A673 (cell line): ENCODE data around the gene CMTM6. TPM values are rescaled to one million over a fixed set of nuclear protein-coding genes. Genes with fewer than 3 reads are reported as not detected.

Experiments
- BruUV-seq: library from RNA; stranded (reverse); fragments of 400-500 nt; replicated peaks from 2 replicates; lab custom pipeline; 2021; lab: Mats Ljungman, UMichigan
- CTCF ChIA-PET: fragments of 300-600 bp; sonication (Branson Sonifier 250); formaldehyde crosslinking; loops from one replicate; lab custom pipeline; 2022; ENCODE audit warnings: antibody characterized with exemption; lab: Charles Lee
- POLR2A ChIA-PET: fragments of 300-600 bp; sonication (Branson Sonifier 250); formaldehyde crosslinking; loops from one replicate; lab custom pipeline; 2022; ENCODE audit warnings: antibody characterized with exemption; ENCODE audit not compliant: low non-redundant PET; lab: Charles Lee
- DNase-seq: peaks from one replicate; pipeline ENCODE4 v3.0.0-alpha.2; 2015; ENCODE audit warnings: low spot score
- H3K27ac ChIP-seq: fragments of 200-600 bp; sonication (generic); 2 replicates; pipeline ENCODE4 v1.5.1; 2016; ENCODE audit warnings: mixed run types, low read depth, mild to moderate bottlenecking, mixed read lengths, antibody characterized with exemption, low read length; ENCODE audit not compliant: poor library complexity, severe bottlenecking
- H3K27me3 ChIP-seq: fragments of 200-600 bp; sonication (generic); replicated peaks from 2 replicates; pipeline ENCODE4 v1.6.1; 2017; ENCODE audit warnings: mixed run types, low read depth, mild to moderate bottlenecking, mixed read lengths, antibody characterized with exemption, low read length; ENCODE audit not compliant: insufficient read depth, poor library complexity
- H3K36me3 ChIP-seq: fragments of 200-600 bp; sonication (generic); 2 replicates; pipeline ENCODE4 v1.6.1; 2016; ENCODE audit warnings: mixed run types, mild to moderate bottlenecking, mixed read lengths, antibody characterized with exemption, low read length; ENCODE audit not compliant: insufficient read depth, poor library complexity, severe bottlenecking
- H3K4me1 ChIP-seq: fragments of 200-600 bp; sonication (generic); 2 replicates; pipeline ENCODE4 v1.6.1; 2017; ENCODE audit warnings: mixed run types, mild to moderate bottlenecking, mixed read lengths, antibody characterized with exemption, low read length; ENCODE audit not compliant: insufficient read depth, poor library complexity, severe bottlenecking
- H3K4me3 ChIP-seq: fragments of 200-600 bp; sonication (generic); 2 replicates; pipeline ENCODE4 v1.5.1; 2016; ENCODE audit warnings: low read depth, mixed run types, mild to moderate bottlenecking, mixed read lengths, low read length; ENCODE audit not compliant: poor library complexity, severe bottlenecking
- H3K9me3 ChIP-seq: fragments of 200-600 bp; sonication (generic); 2 replicates; pipeline ENCODE4 v1.6.1; 2016; ENCODE audit warnings: mixed run types, low read depth, mild to moderate bottlenecking, mixed read lengths, antibody characterized with exemption, low read length; ENCODE audit not compliant: poor library complexity, severe bottlenecking
- CTCF ChIP-seq: fragments of 300-800, 200-600 bp; sonication (generic); conservative IDR thresholded peaks from 2 replicates; pipeline ENCODE4 v1.5.1; 2017; ENCODE audit warnings: low read depth, mild to moderate bottlenecking, antibody characterized with exemption, low read length, moderate library complexity, mixed read lengths
- EZH2 ChIP-seq: fragments of 200-600 bp; sonication (generic); IDR thresholded peaks from 2 replicates; pipeline ENCODE4 v1.6.1; 2017; ENCODE audit warnings: borderline replicate concordance, low read depth, mild to moderate bottlenecking, mixed read lengths, antibody characterized with exemption, low read length; ENCODE audit not compliant: poor library complexity, severe bottlenecking
- intact Hi-C: fragments of 100-400 bp; cut with micrococcal nuclease; formaldehyde crosslinking; loops from one replicate; pipeline ENCODE4 v1.10.0; 2022; ENCODE audit not compliant: unreplicated experiment
- total RNA-seq: library from RNA; stranded (reverse); gene quantifications from 2 replicates; pipeline ENCODE4 v1.2.3, GENCODE V29; 2021

Gene CMTM6
- total RNA-seq, 1 experiment from 2014 or later = 32.3 TPM

DNA sequence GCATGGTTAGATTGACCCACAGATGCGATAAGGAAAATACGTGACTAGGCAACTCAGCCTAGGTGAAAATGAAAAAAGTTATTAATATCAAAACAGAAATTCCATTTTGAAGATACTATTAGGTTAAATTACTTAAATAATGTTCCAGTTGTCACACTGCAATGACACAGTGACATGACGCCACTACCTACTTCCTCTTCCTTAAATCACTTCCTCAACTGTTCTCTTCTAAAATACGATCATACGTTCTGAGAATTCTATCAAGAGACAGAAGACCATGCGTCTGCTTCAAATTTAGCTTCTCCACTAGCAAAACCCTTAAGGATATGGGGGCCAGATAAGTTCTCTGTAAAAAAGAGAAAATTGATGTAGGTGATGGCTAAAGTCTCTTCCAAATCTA, 18.2 kb downstream of the CMTM6 start:
- H3K27ac ChIP-seq = no peak overlapping the region
- no peak for DNase-seq
- no peaks in the 10 kb centered on the region for H3K36me3 ChIP-seq
- TF ChIP-seq EZH2 (no peak), CTCF (no peak)
- ChIA-PET POLR2A (no interaction called here), CTCF (no interaction called here)
- no peaks in the 10 kb centered on the region for H3K27me3 ChIP-seq
- H3K4me1 ChIP-seq = no peaks in the 10 kb centered on the region
- no TSS peak for BruUV-seq
- no peak overlapping the region for H3K4me3 ChIP-seq
- no peaks in the 10 kb centered on the region for H3K9me3 ChIP-seq
- intact Hi-C loops = no loop called here

DNA sequence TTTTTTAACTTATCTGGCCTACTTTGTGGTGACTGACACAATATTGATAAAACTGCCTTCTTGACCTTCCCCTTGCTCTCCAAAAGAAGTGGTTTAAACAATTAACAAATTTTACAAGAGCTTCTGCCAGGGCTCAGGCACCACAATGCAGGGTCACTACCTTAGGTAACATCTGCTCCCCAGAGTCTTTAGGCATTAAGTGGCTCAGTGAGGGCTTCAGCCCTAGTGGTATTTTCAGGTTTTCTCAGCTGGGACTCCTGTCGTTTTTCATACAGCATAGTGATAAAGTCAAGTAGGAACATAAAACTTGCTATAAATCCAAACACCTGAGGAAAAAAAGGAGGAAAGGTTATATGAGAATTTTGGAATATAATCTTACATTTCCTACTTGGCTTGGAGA, 18.9 kb downstream of the CMTM6 start:
- intact Hi-C loops = no loop called here
- H3K4me3 ChIP-seq = no peak overlapping the region
- H3K9me3 ChIP-seq = no peaks in the 10 kb centered on the region
- H3K4me1 ChIP-seq = no peaks in the 10 kb centered on the region
- POLR2A ChIA-PET = interaction anchor here (0.6 kb wide), 1 partner anchor 330 kb away, joined by 3 read pairs; no protein-coding TSS in a partner anchor
- DNase-seq = no peak
- H3K27ac ChIP-seq = no peak overlapping the region
- H3K36me3 ChIP-seq = no peaks in the 10 kb centered on the region
- H3K27me3 ChIP-seq = no peaks in the 10 kb centered on the region
- TF ChIP-seq EZH2 (no peak), CTCF (no peak)
- BruUV-seq = no TSS peak
- CTCF ChIA-PET = no interaction called here

GRCh38 chr3:32482693-32483092, 20.0 kb downstream of the CMTM6 start:
- Histone ChIP-seq H3K27ac (no peak overlapping the region), H3K27me3 (no peaks in the 10 kb centered on the region), H3K36me3 (no peaks in the 10 kb centered on the region), H3K4me1 (no peaks in the 10 kb centered on the region), H3K9me3 (no peaks in the 10 kb centered on the region), H3K4me3 (no peak overlapping the region)
- CTCF ChIA-PET = no interaction called here
- POLR2A ChIA-PET = no interaction called here
- intact Hi-C loops = no loop called here
- no TSS peak for BruUV-seq
- TF ChIP-seq CTCF (no peak), EZH2 (no peak)
- no peak for DNase-seq
